Liver (tissue), 9 donors: ENCODE results near the gene PCNP. TPM values are rescaled to one million over a fixed set of nuclear protein-coding genes. Genes with fewer than 3 reads are reported as not detected.

Experiments
- DNase-seq: peaks from one replicate; pipeline ENCODE4 v3.0.0-alpha.2; 2017; ENCODE audit warnings: low spot score
- H3K27ac ChIP-seq, 2 donors: one replicate each; pipeline ENCODE4 v1.7.0; 2013; ENCODE audit warnings: inconsistent platforms in 2 of 2, low read length in 2 of 2, control low read depth in 1 of 2, low read depth in 1 of 2, mild to moderate bottlenecking in 1 of 2
- H3K27me3 ChIP-seq, 4 donors: one replicate each; pipeline versions ENCODE4 v1.6.1 to v1.7.0; 2013; ENCODE audit warnings: low read length in 3 of 4, inconsistent platforms in 1 of 4, mild to moderate bottlenecking in 1 of 4, moderate library complexity in 1 of 4; ENCODE audit not compliant: control insufficient read depth in 4 of 4, insufficient read depth in 4 of 4
- H3K36me3 ChIP-seq, 4 donors: one replicate each; pipeline versions ENCODE4 v1.6.1 to v1.7.0; 2013; ENCODE audit warnings: low read length in 3 of 4, mild to moderate bottlenecking in 3 of 4, low read depth in 1 of 4, moderate library complexity in 1 of 4; ENCODE audit not compliant: control insufficient read depth in 4 of 4, insufficient read depth in 3 of 4
- H3K4me1 ChIP-seq, 4 donors: one replicate each; pipeline versions ENCODE4 v1.6.1 to v1.7.0; 2013; ENCODE audit warnings: low read length in 3 of 4, mild to moderate bottlenecking in 3 of 4, moderate library complexity in 1 of 4; ENCODE audit not compliant: control insufficient read depth in 4 of 4, insufficient read depth in 4 of 4
- H3K4me3 ChIP-seq, 3 donors: one replicate each; pipeline versions ENCODE4 v1.6.1 to v1.7.0; 2013; ENCODE audit warnings: low read length in 3 of 3, control low read depth in 1 of 3, low read depth in 1 of 3, mild to moderate bottlenecking in 1 of 3
- H3K9ac ChIP-seq, 2 donors: one replicate each; pipeline ENCODE4 v1.7.0; 2013; ENCODE audit warnings: low read length in 2 of 2, mild to moderate bottlenecking in 2 of 2, moderate library complexity in 2 of 2, control low read depth in 1 of 2, low read depth in 1 of 2
- H3K9me3 ChIP-seq, 4 donors: one replicate each; pipeline versions ENCODE4 v1.6.1 to v1.7.0; 2013; ENCODE audit warnings: low read length in 3 of 4; ENCODE audit not compliant: control insufficient read depth in 4 of 4
- ATF3 ChIP-seq: IDR thresholded peaks from 2 replicates; pipeline ENCODE4 v1.6.1; 2016; ENCODE audit warnings: antibody characterized with exemption
- CTCF ChIP-seq: fragments of 150-350 bp; IDR thresholded peaks from 2 replicates; pipeline ENCODE4 v1.5.1; 2017; ENCODE audit warnings: improper control_type of control experiment, low read depth, low read length; ENCODE audit not compliant: missing input control
- EGR1 ChIP-seq, 2 donors: IDR thresholded peaks; 2 replicates each; pipeline ENCODE4 v1.6.1; 2016 to 2018; ENCODE audit warnings: antibody characterized with exemption in 2 of 2, low read depth in 2 of 2
- FOXA1 ChIP-seq: IDR thresholded peaks from 2 replicates; pipeline ENCODE4 v1.6.1; 2016; ENCODE audit warnings: antibody characterized with exemption
- FOXA2 ChIP-seq: IDR thresholded peaks from 2 replicates; pipeline ENCODE4 v1.6.1; 2016; ENCODE audit warnings: antibody characterized with exemption
- GABPA ChIP-seq, 2 donors: IDR thresholded peaks in 1 of 2; conservative IDR thresholded peaks in 1 of 2; 2 replicates each; pipeline ENCODE4 v1.6.1; 2016; ENCODE audit warnings: antibody characterized with exemption in 2 of 2, mild to moderate bottlenecking in 1 of 2, moderate library complexity in 1 of 2
- HNF4A ChIP-seq, 2 donors: conservative IDR thresholded peaks; 2 replicates each; pipeline ENCODE4 v1.6.1; 2016; ENCODE audit warnings: antibody characterized with exemption in 2 of 2, mild to moderate bottlenecking in 2 of 2
- HNF4G ChIP-seq: IDR thresholded peaks from 2 replicates; pipeline ENCODE4 v1.6.1; 2016; ENCODE audit warnings: antibody characterized with exemption
- JUND ChIP-seq, 2 donors: IDR thresholded peaks; 2 replicates each; pipeline ENCODE4 v1.6.1; 2016; ENCODE audit warnings: antibody characterized with exemption in 2 of 2
- MAX ChIP-seq: IDR thresholded peaks from 2 replicates; pipeline ENCODE4 v1.6.1; 2016; ENCODE audit warnings: antibody characterized with exemption
- NR2F2 ChIP-seq: IDR thresholded peaks from 2 replicates; pipeline ENCODE4 v1.6.1; 2016; ENCODE audit warnings: antibody characterized with exemption
- RAD21 ChIP-seq, 2 donors: IDR thresholded peaks; 2 replicates each; pipeline ENCODE4 v1.6.1; 2016; ENCODE audit warnings: antibody characterized with exemption in 2 of 2, mild to moderate bottlenecking in 2 of 2
- REST ChIP-seq: IDR thresholded peaks from 2 replicates; pipeline ENCODE4 v1.6.1; 2016; ENCODE audit warnings: antibody characterized with exemption, mild to moderate bottlenecking
- RXRA ChIP-seq, 2 donors: IDR thresholded peaks; 2 replicates each; pipeline ENCODE4 v1.6.1; 2017 to 2018; ENCODE audit warnings: antibody characterized with exemption in 2 of 2, mild to moderate bottlenecking in 1 of 2
- SP1 ChIP-seq: IDR thresholded peaks from 2 replicates; pipeline ENCODE4 v1.6.1; 2018; ENCODE audit warnings: antibody characterized with exemption, mild to moderate bottlenecking
- TAF1 ChIP-seq: conservative IDR thresholded peaks from 2 replicates; pipeline ENCODE4 v1.6.1; 2016; ENCODE audit warnings: antibody characterized with exemption, mild to moderate bottlenecking
- YY1 ChIP-seq: IDR thresholded peaks from 2 replicates; pipeline ENCODE4 v1.6.1; 2016; ENCODE audit warnings: antibody characterized with exemption, mild to moderate bottlenecking
- ZBTB33 ChIP-seq: IDR thresholded peaks from 2 replicates; pipeline ENCODE4 v1.6.1; 2016; ENCODE audit warnings: antibody characterized with exemption
- WGBS: extraction: QIAGEN DNeasy Blood & Tissue Kit; methylation state at CpG from one replicate; pipeline ENCODE4 v1.1.7; 2013; 5-methylcytosine and 5-hydroxymethylcytosine counted together
- polyA plus RNA-seq, 2 donors: library from polyadenylated mRNA; stranded (reverse) in 1 of 2; unstranded in 1 of 2; fragments of 200-250 nt in 1 of 2; fragments of >200 nt in 1 of 2; fragmentation: Nextera tagmentation in 1 of 2; extraction: Ambion mirVana in 1 of 2; gene quantifications; one replicate each; pipeline versions ENCODE4 v1.2.1 to v1.2.3, GENCODE V29; 2013 to 2015
- total RNA-seq, 2 donors: library from RNA; depleted of rRNA; stranded (reverse); fragments of >200 nt; gene quantifications; one replicate each; pipeline ENCODE4 v1.2.3, GENCODE V29; 2014
- donor health status: healthy.
- donor health status: healthy.
- donor health status: healthy.
- donor health status: healthy.
- donor health status: healthy.

Gene PCNP
- total and polyA plus RNA-seq, 4 donors = 28.2 to 59.3 (median 34.5) TPM

- peaks cover 0 to 6% (median 3%) of the 10 kb centered on the region in 4 donors for H3K9me3 ChIP-seq
- no peak overlapping the region for H3K9ac ChIP-seq
- WGBS = 81% methylated on average over 2 of the region's 2 CpGs
- no peak overlapping the region for H3K27ac ChIP-seq
- TF ChIP-seq JUND (IDR thresholded peaks at IDR 0.05) = no peak
- TF ChIP-seq REST = no peak
- TF ChIP-seq FOXA2 = no peak
- TF ChIP-seq FOXA1 = no peak
- no peak for TF ChIP-seq EGR1 (IDR thresholded peaks at IDR 0.05; ENCODE audit: low read depth in 2 of 2)
- no peak for TF ChIP-seq RAD21 (IDR thresholded peaks at IDR 0.05)
- TF ChIP-seq CTCF = no peak
- no peak for TF ChIP-seq NR2F2
- no peak for TF ChIP-seq YY1
- TF ChIP-seq HNF4A (conservative IDR thresholded peaks at IDR 0.05) = no peak
- TF ChIP-seq ATF3 = no peak
- TF ChIP-seq GABPA (IDR thresholded peaks at IDR 0.05 in 1 of 2, conservative IDR thresholded peaks at IDR 0.05 in 1 of 2) = no peak
- TF ChIP-seq HNF4G = no peak
- TF ChIP-seq TAF1 = no peak
- TF ChIP-seq ZBTB33 = no peak
- TF ChIP-seq RXRA (IDR thresholded peaks at IDR 0.05) = no peak
- no peak for TF ChIP-seq SP1
- no peak for TF ChIP-seq MAX
- no peaks in the 10 kb centered on the region for H3K27me3 ChIP-seq
- H3K4me3 ChIP-seq = no peak overlapping the region
- H3K4me1 ChIP-seq = no peaks in the 10 kb centered on the region
- no peak for DNase-seq
- peaks cover 0 to 2% (median 0%) of the 10 kb centered on the region in 4 donors for H3K36me3 ChIP-seq
These were observed 50.9 kb downstream of the PCNP start for GRCh38 chr3:101624857-101625256.
